H9 (cell line): ENCODE data around the gene BEX1. TPM values are rescaled to one million over a fixed set of nuclear protein-coding genes. Genes with fewer than 3 reads are reported as not detected.
"Not testable (repeated sequence)": the region's sequence is repeated elsewhere in the genome, so short reads cannot be mapped to it uniquely, and the experiment has no call there.

ENCODE experiments used
- DNase-seq: peaks from one replicate; pipeline ENCODE4 v3.0.0-alpha.2; 2017
- H2AFZ ChIP-seq: one replicate; pipeline ENCODE4 v1.6.1; 2013; ENCODE audit warnings: mild to moderate bottlenecking, low read length, control low read depth, moderate library complexity
- H2AK5ac ChIP-seq: 2 replicates; pipeline ENCODE4 v1.6.1; 2013; ENCODE audit warnings: low read length, control low read depth, mixed read lengths; ENCODE audit not compliant: insufficient read length
- H2BK120ac ChIP-seq: one replicate; pipeline ENCODE4 v1.6.1; 2013; ENCODE audit warnings: low read depth, mild to moderate bottlenecking, low read length, control low read depth, inconsistent platforms; ENCODE audit not compliant: poor library complexity, severe bottlenecking
- H2BK12ac ChIP-seq: 2 replicates; pipeline ENCODE4 v1.6.1; 2013; ENCODE audit warnings: low read length, control low read depth, mixed read lengths, low read depth; ENCODE audit not compliant: insufficient read length
- H2BK15ac ChIP-seq: 2 replicates; pipeline ENCODE4 v1.6.1; 2013; ENCODE audit warnings: low read depth, low read length, control low read depth
- H2BK20ac ChIP-seq: one replicate; pipeline ENCODE4 v1.6.1; 2013; ENCODE audit warnings: low read depth, mild to moderate bottlenecking, low read length, control low read depth, inconsistent platforms; ENCODE audit not compliant: poor library complexity, severe bottlenecking
- H2BK5ac ChIP-seq: 2 replicates; pipeline ENCODE4 v1.6.1; 2013; ENCODE audit warnings: low read length, control low read depth, mixed read lengths; ENCODE audit not compliant: insufficient read length
- H3K14ac ChIP-seq: 2 replicates; pipeline ENCODE4 v1.6.1; 2013; ENCODE audit warnings: low read length, control low read depth; ENCODE audit not compliant: insufficient read depth
- H3K18ac ChIP-seq: 2 replicates; pipeline ENCODE4 v1.6.1; 2013; ENCODE audit warnings: low read depth, mild to moderate bottlenecking, mixed read lengths, low read length, control low read depth; ENCODE audit not compliant: insufficient read length
- H3K23ac ChIP-seq: 2 replicates; pipeline ENCODE4 v1.6.1; 2013; ENCODE audit warnings: low read length, control low read depth, mixed read lengths, low read depth; ENCODE audit not compliant: insufficient read length
- H3K23me2 ChIP-seq: 2 replicates; pipeline ENCODE4 v1.6.1; 2013; ENCODE audit warnings: low read depth, mild to moderate bottlenecking, mixed read lengths, low read length, control low read depth; ENCODE audit not compliant: insufficient read length, poor library complexity, severe bottlenecking
- H3K27ac ChIP-seq: 2 replicates; pipeline ENCODE4 v1.5.1; 2013; ENCODE audit warnings: low read length, control low read depth, mixed read lengths, low read depth; ENCODE audit not compliant: insufficient read length
- H3K27me3 ChIP-seq: 2 replicates; pipeline ENCODE4 v1.6.1; 2013; ENCODE audit warnings: low read length, control low read depth, inconsistent platforms; ENCODE audit not compliant: insufficient read depth
- H3K4ac ChIP-seq: 2 replicates; pipeline ENCODE4 v1.6.1; 2013; ENCODE audit warnings: low read depth, mild to moderate bottlenecking, control low read depth, inconsistent platforms, low read length, moderate library complexity
- H3K4me1 ChIP-seq: 2 replicates; pipeline ENCODE4 v1.6.1; 2013; ENCODE audit warnings: low read length, control low read depth, inconsistent platforms; ENCODE audit not compliant: insufficient read depth
- H3K4me2 ChIP-seq: 2 replicates; pipeline ENCODE4 v1.6.1; 2013; ENCODE audit warnings: low read length, control low read depth, mixed read lengths; ENCODE audit not compliant: insufficient read length, insufficient read depth
- H3K56ac ChIP-seq: 2 replicates; pipeline ENCODE4 v1.6.1; 2013; ENCODE audit warnings: low read depth, mild to moderate bottlenecking, mixed read lengths, low read length, control low read depth; ENCODE audit not compliant: insufficient read length
- H3K79me1 ChIP-seq: 2 replicates; pipeline ENCODE4 v1.6.1; 2013; ENCODE audit warnings: low read depth, mild to moderate bottlenecking, moderate library complexity, low read length, control low read depth, inconsistent platforms; ENCODE audit not compliant: insufficient read depth, poor library complexity, severe bottlenecking
- H3K79me2 ChIP-seq: 2 replicates; pipeline ENCODE4 v1.6.1; 2013; ENCODE audit warnings: low read length, control low read depth, inconsistent platforms; ENCODE audit not compliant: insufficient read depth
- H3K9ac ChIP-seq: 2 replicates; pipeline ENCODE4 v1.6.1; 2013; ENCODE audit warnings: low read length, control low read depth, mixed read lengths; ENCODE audit not compliant: insufficient read length; ENCODE audit errors: extremely low read depth
- H3K9me3 ChIP-seq: one replicate; pipeline ENCODE4 v1.6.1; 2013; ENCODE audit warnings: low read depth, low read length, inconsistent platforms; ENCODE audit not compliant: control insufficient read depth
- H3T11ph ChIP-seq: one replicate; pipeline ENCODE4 v1.6.1; 2013; ENCODE audit warnings: mild to moderate bottlenecking, low read length, control low read depth, inconsistent platforms
- H4K20me1 ChIP-seq: one replicate; pipeline ENCODE4 v1.6.1; 2013; ENCODE audit not compliant: control insufficient read depth, insufficient read length, insufficient read depth
- H4K5ac ChIP-seq: 2 replicates; pipeline ENCODE4 v1.6.1; 2013; ENCODE audit warnings: low read depth, mild to moderate bottlenecking, mixed read lengths, low read length, control low read depth; ENCODE audit not compliant: insufficient read length
- H4K8ac ChIP-seq: replicated peaks from 2 replicates; pipeline ENCODE4 v1.6.1; 2013; ENCODE audit warnings: low read length, control low read depth, mixed read lengths, low read depth; ENCODE audit not compliant: insufficient read length
- H4K91ac ChIP-seq: 2 replicates; pipeline ENCODE4 v1.6.1; 2013; ENCODE audit warnings: low read depth, mild to moderate bottlenecking, moderate library complexity, mixed read lengths, low read length, control low read depth; ENCODE audit not compliant: insufficient read length
- H3K27ac Mint-ChIP-seq, 3 experiments: 2 replicates in 2 of 3; 3 replicates in 1 of 3; pipeline ENCODE4 v1.8.0; 2020 to 2021; ENCODE audit warnings: mixed read lengths in 3 of 3, mild to moderate bottlenecking in 1 of 3, moderate library complexity in 1 of 3
- H3K27me3 Mint-ChIP-seq: 2 replicates; pipeline ENCODE4 v1.8.0; 2021; ENCODE audit warnings: low read depth, mild to moderate bottlenecking, moderate library complexity, mixed read lengths
- H3K36me3 Mint-ChIP-seq, 3 experiments: 2 replicates in 2 of 3; 3 replicates in 1 of 3; pipeline ENCODE4 v1.8.0; 2020 to 2021; ENCODE audit warnings: low read depth in 3 of 3, mixed read lengths in 3 of 3; ENCODE audit not compliant: insufficient read depth in 1 of 3
- H3K4me1 Mint-ChIP-seq, 2 experiments: 2 replicates each; pipeline ENCODE4 v1.8.0; 2020; ENCODE audit warnings: mixed read lengths in 2 of 2
- H3K4me3 Mint-ChIP-seq, 2 experiments: 2 replicates in 1 of 2; 3 replicates in 1 of 2; pipeline ENCODE4 v1.8.0; 2020 to 2021; ENCODE audit warnings: mild to moderate bottlenecking in 2 of 2, mixed read lengths in 2 of 2, moderate library complexity in 1 of 2
- H3K9me3 Mint-ChIP-seq, 2 experiments: 2 replicates in 1 of 2; 3 replicates in 1 of 2; pipeline ENCODE4 v1.8.0; 2020; ENCODE audit warnings: mild to moderate bottlenecking in 2 of 2, mixed read lengths in 2 of 2, moderate library complexity in 1 of 2
- WGBS: extraction: QIAGEN DNeasy Blood & Tissue Kit; methylation state at CpG from one replicate; pipeline ENCODE4 v1.1.7; 2013; ENCODE audit warnings: missing lambda C conversion rate, low lambda C conversion rate, mixed read lengths; ENCODE audit not compliant: insufficient read length; ENCODE audit errors: extremely low coverage; 5-methylcytosine and 5-hydroxymethylcytosine counted together
- total RNA-seq: library from RNA; stranded (reverse); gene quantifications from 2 replicates; pipeline ENCODE4 v1.2.1, GENCODE V29; 2021

Gene BEX1
- total RNA-seq, 1 experiment from 2014 or later: 51.7 TPM

DNA sequence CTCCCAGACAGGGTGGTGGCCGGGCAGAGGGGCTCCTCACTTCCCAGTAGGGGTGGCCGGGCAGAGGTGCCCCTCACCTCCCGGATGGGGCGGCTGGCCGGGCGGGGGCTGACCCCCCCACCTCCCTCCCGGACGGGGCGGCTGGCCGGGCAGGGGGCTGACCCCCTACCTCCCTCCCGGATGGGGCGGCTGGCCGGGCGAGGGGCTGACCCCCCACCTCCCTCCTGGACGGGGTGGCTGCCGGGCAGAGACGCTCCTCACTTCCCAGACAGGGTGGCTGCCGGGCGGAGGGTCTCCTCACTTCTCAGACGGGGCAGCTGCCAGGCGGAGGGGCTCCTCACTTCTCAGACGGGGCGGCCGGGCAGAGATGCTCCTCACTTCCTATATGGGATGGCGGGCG, 40.4 kb upstream of the BEX1 start:
- not testable (repeated sequence) for H4K5ac ChIP-seq
- WGBS: no CpG with 5 or more reads among the region's 26 CpGs

DNA sequence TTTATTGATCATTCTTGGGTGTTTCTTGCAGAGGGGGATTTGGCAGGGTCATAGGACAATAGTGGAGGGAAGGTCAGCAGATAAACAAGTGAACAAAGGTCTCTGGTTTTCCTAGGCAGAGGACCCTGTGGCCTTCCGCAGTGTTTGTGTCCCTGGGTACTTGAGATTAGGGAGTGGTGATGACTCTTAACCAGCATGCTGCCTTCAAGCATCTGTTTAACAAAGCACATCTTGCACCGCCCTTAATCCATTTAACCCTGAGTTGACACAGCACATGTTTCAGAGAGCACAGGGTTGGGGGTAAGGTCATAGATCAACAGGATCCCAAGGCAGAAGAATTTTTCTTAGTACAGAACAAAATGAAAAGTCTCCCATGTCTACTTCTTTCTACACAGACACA, 39.9 kb upstream of the BEX1 start:
- not testable (repeated sequence) for H3K79me1 ChIP-seq, H3K4me1 ChIP-seq, H3K79me2 ChIP-seq, H3K27ac Mint-ChIP-seq, H3K9ac ChIP-seq, H3K4ac ChIP-seq, H3T11ph ChIP-seq, H3K14ac ChIP-seq, H3K27ac ChIP-seq, H3K4me2 ChIP-seq, H3K56ac ChIP-seq, H2BK5ac ChIP-seq, H3K4me3 Mint-ChIP-seq, H3K23ac ChIP-seq, H2BK15ac ChIP-seq, H2AFZ ChIP-seq, H3K4me1 Mint-ChIP-seq, H3K27me3 Mint-ChIP-seq, H4K5ac ChIP-seq, DNase-seq, H2BK20ac ChIP-seq, H3K27me3 ChIP-seq, H3K23me2 ChIP-seq, H2BK12ac ChIP-seq, H4K8ac ChIP-seq, H3K18ac ChIP-seq, H4K20me1 ChIP-seq, H2BK120ac ChIP-seq, H4K91ac ChIP-seq, H2AK5ac ChIP-seq
- WGBS: no CpG with 5 or more reads among the region's 2 CpGs
- Mint-ChIP-seq H3K9me3 (peaks cover 58 to 68% of the 10 kb centered on the region in 2 experiments), H3K36me3 (peaks cover 7 to 14% (median 8%) of the 10 kb centered on the region in 3 experiments)
- H3K9me3 ChIP-seq: peaks cover 18% of the 10 kb centered on the region

More for the DNA sequence above, 40.4 kb upstream of the BEX1 start:
- H3K4me1 Mint-ChIP-seq, H3K27ac Mint-ChIP-seq, H3K4ac ChIP-seq, H3K23ac ChIP-seq, H4K8ac ChIP-seq, H2BK5ac ChIP-seq, H3K79me2 ChIP-seq, H3K27ac ChIP-seq, H3K14ac ChIP-seq, H2BK15ac ChIP-seq, H2BK120ac ChIP-seq, H2AFZ ChIP-seq, DNase-seq, H3K4me2 ChIP-seq, H3K4me1 ChIP-seq, H3K4me3 Mint-ChIP-seq, H3K9ac ChIP-seq, H3K56ac ChIP-seq, H3K27me3 ChIP-seq, H4K20me1 ChIP-seq, H3K79me1 ChIP-seq, H2BK12ac ChIP-seq, H3K27me3 Mint-ChIP-seq, H2AK5ac ChIP-seq, H4K91ac ChIP-seq, H3T11ph ChIP-seq, H2BK20ac ChIP-seq, H3K23me2 ChIP-seq, H3K18ac ChIP-seq: not testable (repeated sequence)
- H3K9me3 ChIP-seq: peaks cover 14% of the 10 kb centered on the region
- peaks cover 7 to 18% (median 12%) of the 10 kb centered on the region in 3 experiments for H3K36me3 Mint-ChIP-seq
- peaks cover 63 to 71% of the 10 kb centered on the region in 2 experiments for H3K9me3 Mint-ChIP-seq
